ENCODE data around the gene TEKT2. TPM values are rescaled to one million over a fixed set of nuclear protein-coding genes. Genes with fewer than 3 reads are reported as not detected.

TEKT2 gene
- total RNA-seq, 8 experiments from 2014 or later: 0.49 to 23.8 (median 9.1) TPM; not detected in 1

DNA sequence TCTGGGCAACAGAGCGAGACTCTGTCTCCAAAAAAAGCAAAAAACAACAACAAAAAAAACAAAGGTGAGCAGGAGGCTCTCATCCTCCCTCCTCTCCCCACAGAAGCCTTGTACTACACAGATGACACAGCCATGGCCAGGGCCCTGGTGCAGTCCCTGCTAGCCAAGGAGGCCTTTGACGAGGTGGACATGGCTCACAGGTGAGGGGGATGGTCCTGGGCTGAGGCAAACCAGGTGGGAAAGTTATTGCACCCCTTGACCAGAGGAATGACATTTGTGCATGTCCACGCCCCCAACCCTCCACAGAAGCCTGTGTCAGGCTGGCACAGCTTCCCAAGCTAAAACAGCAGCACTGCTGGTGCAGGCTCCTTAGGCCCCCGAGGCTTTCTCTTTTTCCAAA is 7.2 kb downstream of the TEKT2 start:
- in situ Hi-C loops (cut with MboI; ENCODE audit: low pct_unique_long_range_greater_than_20kb in 2 of 9, low sequenced_read_pairs in 9 of 9, unreplicated experiment in 9 of 9): loop anchor here in 1 of 9 experiments (10.0 kb wide), 1 partner anchor 334 kb away; no protein-coding TSS in a partner anchor
- H3K27ac ChIP-seq: no peak overlapping the region
- no peak overlapping the region for H3K4me3 ChIP-seq
- peaks cover 8 to 11% of the 10 kb centered on the region in 2 donors for H3K4me1 ChIP-seq (replicated peaks in 1 of 2)
- 83 to 100% (median 96%) methylated on average over 1 to 2 of the region's 4 CpGs; no CpG with 5 or more reads in 4 of the 10 experiments for WGBS, 10 experiments
- no peak for ATAC-seq (replicated peaks in 6 of 8)

DNA sequence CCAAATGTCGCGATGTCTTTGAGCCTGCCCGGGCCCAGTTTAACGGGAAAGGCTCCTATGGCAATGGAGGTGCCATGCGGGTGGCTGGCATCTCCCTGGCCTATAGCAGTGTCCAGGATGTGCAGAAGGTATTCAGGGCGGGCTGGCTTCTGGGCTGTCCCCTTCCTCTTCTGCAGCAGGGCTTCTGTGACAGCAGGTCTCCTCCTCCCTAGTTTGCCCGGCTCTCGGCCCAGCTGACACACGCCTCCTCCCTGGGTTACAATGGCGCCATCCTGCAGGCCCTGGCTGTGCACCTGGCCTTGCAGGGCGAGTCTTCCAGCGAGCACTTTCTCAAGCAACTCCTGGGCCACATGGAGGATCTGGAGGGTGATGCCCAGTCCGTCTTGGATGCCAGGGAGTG is 7.8 kb downstream of the TEKT2 start:
- in situ Hi-C loops (cut with MboI; ENCODE audit: low pct_unique_long_range_greater_than_20kb in 2 of 9, low sequenced_read_pairs in 9 of 9, unreplicated experiment in 9 of 9): loop anchor here in 1 of 9 experiments (10.0 kb wide), 1 partner anchor 333 kb away; no protein-coding TSS in a partner anchor
- no peak for ATAC-seq (replicated peaks in 6 of 8)
- 89 to 100% (median 91%) methylated on average over 2 to 13 of the region's 13 CpGs; no CpG with 5 or more reads in 6 of the 10 experiments for WGBS, 10 experiments
- H3K4me1 ChIP-seq (replicated peaks in 1 of 2): peaks cover 8 to 11% of the 10 kb centered on the region in 2 donors
- H3K27ac ChIP-seq: no peak overlapping the region
- H3K4me3 ChIP-seq: no peak overlapping the region

DNA sequence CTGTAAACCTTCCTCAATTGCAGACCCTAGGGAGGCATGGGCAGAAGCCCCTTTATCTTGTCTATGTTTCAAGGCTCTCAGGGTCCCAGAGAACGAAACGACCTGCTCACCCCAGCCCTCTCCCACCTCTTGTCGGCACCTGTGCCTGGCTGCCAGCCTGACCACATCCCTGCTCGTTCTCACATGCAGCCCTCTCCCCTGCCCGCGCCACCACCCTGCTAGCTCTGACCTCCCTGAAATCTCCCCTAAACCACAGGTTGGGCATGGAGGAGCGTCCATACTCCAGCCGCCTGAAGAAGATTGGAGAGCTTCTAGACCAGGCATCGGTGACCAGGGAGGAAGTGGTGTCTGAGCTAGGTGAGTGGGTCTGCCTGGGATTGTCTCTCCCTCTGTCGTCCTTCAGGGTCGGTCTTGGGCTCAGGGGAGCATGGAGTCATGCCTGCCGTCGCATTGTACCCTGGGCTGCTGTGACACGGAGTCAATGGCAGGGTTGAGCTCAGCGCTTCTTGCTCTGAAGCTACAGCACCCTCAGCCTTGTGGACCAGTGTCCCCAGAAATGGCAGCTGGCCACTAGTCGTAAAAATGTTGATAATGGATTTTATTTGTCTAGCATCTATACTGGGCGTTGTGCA is 8.4 kb downstream of the TEKT2 start:
- Histone ChIP-seq H3K4me1 (replicated peaks in 1 of 2) (peaks cover 9 to 11% of the 10 kb centered on the region in 2 donors), H3K27ac (no peak overlapping the region), H3K4me3 (no peak overlapping the region)
- WGBS, 10 experiments: 93 to 100% (median 96%) methylated on average over 2 to 10 of the region's 17 CpGs; no CpG with 5 or more reads in 3 of the 10 experiments
- in situ Hi-C loops (cut with MboI; ENCODE audit: low pct_unique_long_range_greater_than_20kb in 2 of 9, low sequenced_read_pairs in 9 of 9, unreplicated experiment in 9 of 9): loop anchor here in 1 of 9 experiments (10.0 kb wide), 1 partner anchor 333 kb away; no protein-coding TSS in a partner anchor
- ATAC-seq (replicated peaks in 6 of 8): no peak

DNA sequence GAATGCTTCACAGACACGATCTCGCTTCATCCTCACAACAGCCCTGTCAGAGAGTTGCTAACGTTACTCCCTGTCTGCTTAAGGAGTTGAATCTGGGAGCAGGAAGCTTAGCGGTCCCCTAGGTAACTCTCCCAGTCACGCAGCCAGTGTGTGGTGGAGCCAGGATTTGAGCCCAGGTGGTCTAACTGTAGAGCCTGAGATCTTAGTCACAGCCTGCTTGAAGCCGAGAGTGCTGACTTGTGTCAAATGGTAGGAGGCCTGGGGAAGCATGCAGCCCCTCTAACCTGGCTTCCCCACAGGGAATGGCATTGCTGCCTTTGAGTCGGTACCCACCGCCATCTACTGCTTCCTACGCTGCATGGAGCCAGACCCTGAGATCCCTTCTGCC is 8.9 kb downstream of the TEKT2 start:
- 92 to 100% (median 100%) methylated on average over 1 to 8 of the region's 9 CpGs; no CpG with 5 or more reads in 3 of the 10 experiments for WGBS, 10 experiments
- in situ Hi-C loops (cut with MboI; ENCODE audit: low pct_unique_long_range_greater_than_20kb in 2 of 9, low sequenced_read_pairs in 9 of 9, unreplicated experiment in 9 of 9): loop anchor here in 1 of 9 experiments (10.0 kb wide), 1 partner anchor 332 kb away; no protein-coding TSS in a partner anchor
- ATAC-seq (replicated peaks in 6 of 8): no peak
- Histone ChIP-seq H3K4me1 (replicated peaks in 1 of 2) (peaks cover 11% of the 10 kb centered on the region in 2 donors), H3K4me3 (no peak overlapping the region), H3K27ac (no peak overlapping the region)

DNA sequence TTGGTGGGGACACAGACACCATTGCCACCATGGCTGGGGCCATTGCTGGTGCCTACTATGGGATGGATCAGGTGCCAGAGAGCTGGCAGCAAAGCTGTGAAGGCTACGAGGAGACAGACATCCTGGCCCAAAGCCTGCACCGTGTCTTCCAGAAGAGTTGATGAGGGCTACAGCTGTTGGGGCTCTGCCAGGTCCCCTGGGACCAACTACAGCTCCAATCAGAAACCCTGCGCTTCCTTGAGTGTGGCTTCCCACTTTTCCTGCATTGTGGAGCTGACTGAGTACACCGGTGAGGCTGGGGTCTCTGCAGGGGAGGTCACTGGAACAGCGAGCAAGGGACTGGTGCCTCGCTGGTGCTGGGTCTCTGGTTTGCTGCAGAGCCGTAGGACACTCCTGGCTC is 9.3 kb downstream of the TEKT2 start:
- in situ Hi-C loops (cut with MboI; ENCODE audit: low pct_unique_long_range_greater_than_20kb in 2 of 9, low sequenced_read_pairs in 9 of 9, unreplicated experiment in 9 of 9): loop anchor here in 1 of 9 experiments (10.0 kb wide), 1 partner anchor 332 kb away; no protein-coding TSS in a partner anchor
- 20 to 100% (median 96%) methylated on average over 1 to 5 of the region's 7 CpGs; no CpG with 5 or more reads in 2 of the 10 experiments for WGBS, 10 experiments
- no peak for ATAC-seq (replicated peaks in 6 of 8)
- Histone ChIP-seq H3K27ac (no peak overlapping the region), H3K4me1 (replicated peaks in 1 of 2) (peaks cover 10% of the 10 kb centered on the region in 2 donors), H3K4me3 (no peak overlapping the region)

DNA sequence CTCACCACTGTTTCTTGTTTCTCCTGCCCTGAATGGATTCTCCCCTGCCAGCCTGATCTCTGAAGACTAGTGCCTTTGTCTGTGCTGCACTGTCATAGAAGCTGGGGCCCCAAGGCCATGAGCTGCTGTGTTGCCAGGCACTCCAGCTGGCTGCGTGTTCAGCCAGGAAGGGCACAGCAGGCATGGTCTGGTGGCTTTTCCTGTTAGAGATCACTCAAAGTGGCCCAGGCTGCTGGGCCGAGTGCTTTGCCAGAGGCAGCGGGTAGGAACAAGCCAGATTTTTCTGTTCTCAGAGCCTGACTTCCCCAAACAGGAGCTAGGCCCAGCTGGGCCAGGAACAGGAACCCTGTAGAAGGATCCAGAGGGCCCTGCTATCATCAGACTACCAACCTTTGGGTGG is 10.0 kb downstream of the TEKT2 start:
- no peak overlapping the region for H3K4me3 ChIP-seq

DNA sequence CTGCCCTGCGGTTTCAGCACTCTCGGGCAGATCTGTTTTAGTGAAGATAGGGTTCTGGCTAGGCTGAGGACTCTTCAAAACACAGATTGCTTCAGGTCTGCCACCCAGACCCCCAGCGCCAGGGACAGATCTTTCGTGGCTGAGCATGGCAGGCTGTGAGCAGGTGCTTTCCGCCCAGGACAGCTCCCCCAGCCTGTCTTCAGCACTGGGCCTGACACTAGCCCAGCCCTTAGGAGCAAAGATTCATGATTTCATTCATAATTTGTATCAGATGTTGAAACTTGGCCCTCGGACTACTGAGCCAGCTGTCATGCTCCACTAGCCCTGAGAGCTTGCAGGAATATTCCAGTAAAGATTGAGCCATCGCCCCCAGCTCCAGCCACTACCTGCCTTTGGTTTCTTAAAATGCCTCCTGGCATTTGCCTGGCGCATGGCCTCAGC is 10.7 kb downstream of the TEKT2 start:
- in situ Hi-C loops (cut with MboI; ENCODE audit: low pct_unique_long_range_greater_than_20kb in 2 of 9, low sequenced_read_pairs in 9 of 9, unreplicated experiment in 9 of 9): loop anchor here in 1 of 9 experiments (10.0 kb wide), 1 partner anchor 330 kb away; no protein-coding TSS in a partner anchor
- 0 to 96% (median 93%) methylated on average over 1 to 8 of the region's 8 CpGs; no CpG with 5 or more reads in 3 of the 10 experiments for WGBS, 10 experiments
- H3K4me1 ChIP-seq (replicated peaks in 1 of 2): peaks cover 7 to 9% of the 10 kb centered on the region in 2 donors
- H3K4me3 ChIP-seq: no peak overlapping the region
- peak in 2 of 8 experiments; percentile 61 to 76 for ATAC-seq (replicated peaks in 6 of 8)
- H3K27ac ChIP-seq: no peak overlapping the region

More for the DNA sequence above, 10.0 kb downstream of the TEKT2 start:
- no peak overlapping the region for H3K27ac ChIP-seq
- ATAC-seq (replicated peaks in 6 of 8): peak in 1 of 8 experiments; percentile 20
- peaks cover 7 to 8% of the 10 kb centered on the region in 2 donors for H3K4me1 ChIP-seq (replicated peaks in 1 of 2)
- in situ Hi-C loops (cut with MboI; ENCODE audit: low pct_unique_long_range_greater_than_20kb in 2 of 9, low sequenced_read_pairs in 9 of 9, unreplicated experiment in 9 of 9): loop anchor here in 1 of 9 experiments (10.0 kb wide), 1 partner anchor 331 kb away; no protein-coding TSS in a partner anchor
- WGBS, 10 experiments: 80 to 100% (median 97%) methylated on average over 1 to 3 of the region's 3 CpGs; no CpG with 5 or more reads in 3 of the 10 experiments

DNA sequence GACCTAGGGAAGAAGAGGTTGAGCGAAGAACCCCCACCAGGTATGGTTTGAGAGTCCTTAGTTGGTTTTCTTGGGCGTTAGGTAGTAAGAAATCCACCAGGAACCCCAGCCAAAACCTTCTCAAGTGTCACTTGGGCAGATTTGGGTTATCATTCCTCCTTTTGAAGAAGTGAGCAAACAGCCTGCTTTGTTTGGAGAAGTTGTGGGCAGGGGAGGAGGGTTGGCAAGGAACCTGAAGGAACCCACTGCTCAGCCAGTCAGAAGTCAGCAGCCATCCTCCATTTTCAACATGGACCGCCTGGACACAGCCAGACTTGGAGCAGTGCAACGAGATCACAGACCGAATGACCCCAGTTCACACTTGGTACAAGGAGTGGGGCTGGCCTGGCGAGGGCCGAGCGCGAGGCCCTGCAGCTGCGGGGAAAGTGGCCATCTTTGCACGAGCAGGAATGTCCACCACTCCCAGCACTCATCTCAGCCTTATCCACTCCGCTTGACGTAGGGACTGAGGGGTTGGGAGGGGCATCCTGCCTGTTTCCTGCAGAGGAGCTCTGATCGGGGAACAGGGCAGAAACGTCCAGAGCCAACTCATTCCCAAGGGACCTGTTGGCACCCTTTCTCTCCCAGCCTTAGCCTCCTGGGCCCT is 12.0 kb downstream of the TEKT2 start:
- Histone ChIP-seq H3K27ac (no peak overlapping the region), H3K4me1 (replicated peaks in 1 of 2) (peaks cover 0 to 5% of the 10 kb centered on the region in 2 donors), H3K4me3 (no peak overlapping the region)
- no peak for ATAC-seq (replicated peaks in 6 of 8)
- 40 to 100% (median 96%) methylated on average over 1 to 7 of the region's 15 CpGs; no CpG with 5 or more reads in 2 of the 10 experiments for WGBS, 10 experiments
- in situ Hi-C loops (cut with MboI; ENCODE audit: low pct_unique_long_range_greater_than_20kb in 2 of 9, low sequenced_read_pairs in 9 of 9, unreplicated experiment in 9 of 9): loop anchor here in 1 of 9 experiments (10.0 kb wide), 1 partner anchor 329 kb away; no protein-coding TSS in a partner anchor

DNA sequence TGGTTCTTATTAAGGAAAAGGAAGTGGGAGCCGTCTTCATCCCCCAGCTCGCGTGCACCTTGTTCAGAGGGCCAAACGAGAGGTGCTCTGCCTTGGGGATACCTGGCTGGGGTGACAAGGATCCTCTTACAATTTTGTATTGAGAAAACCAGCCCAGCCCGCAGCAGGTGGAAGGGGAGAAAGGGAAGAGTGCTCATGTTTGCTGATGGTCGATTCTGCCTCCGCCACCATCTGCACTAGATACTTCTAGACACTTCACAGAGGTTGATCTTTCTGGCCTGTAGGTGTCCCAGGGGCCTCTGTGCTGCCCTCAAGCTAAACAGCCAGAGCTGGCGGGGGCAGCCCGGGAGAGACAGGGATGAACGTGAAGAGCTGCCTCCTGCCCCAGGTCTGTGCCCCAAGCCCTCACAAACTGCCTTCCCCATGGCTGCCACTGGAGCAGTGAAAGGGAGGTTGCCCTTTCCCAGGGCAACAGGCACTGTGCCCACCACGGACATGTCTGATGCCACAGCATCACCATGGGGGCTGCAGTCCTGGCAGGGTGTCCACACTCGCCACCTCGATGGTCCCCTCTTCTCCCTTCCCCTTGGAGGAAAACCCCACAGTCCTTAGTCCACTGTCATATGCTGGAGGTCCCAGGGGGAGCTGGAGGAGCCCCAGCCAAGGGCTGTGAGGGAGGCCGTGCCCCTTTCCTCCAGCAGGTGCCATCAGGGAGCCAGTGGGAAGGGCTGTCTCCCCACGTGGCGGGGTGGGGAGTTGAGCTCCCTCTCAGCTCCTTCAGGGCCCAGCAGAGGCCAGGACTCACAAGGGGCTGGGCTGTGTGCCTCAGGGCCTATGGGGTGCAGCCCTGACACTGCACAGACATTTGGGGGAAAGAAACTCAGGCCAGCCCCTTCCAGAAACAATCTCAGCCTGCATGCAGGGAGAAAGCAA is 12.9 kb downstream of the TEKT2 start:
- in situ Hi-C loops (cut with MboI; ENCODE audit: low pct_unique_long_range_greater_than_20kb in 2 of 9, low sequenced_read_pairs in 9 of 9, unreplicated experiment in 9 of 9): loop anchor here in 1 of 9 experiments (10.0 kb wide), 1 partner anchor 328 kb away; no protein-coding TSS in a partner anchor

DNA sequence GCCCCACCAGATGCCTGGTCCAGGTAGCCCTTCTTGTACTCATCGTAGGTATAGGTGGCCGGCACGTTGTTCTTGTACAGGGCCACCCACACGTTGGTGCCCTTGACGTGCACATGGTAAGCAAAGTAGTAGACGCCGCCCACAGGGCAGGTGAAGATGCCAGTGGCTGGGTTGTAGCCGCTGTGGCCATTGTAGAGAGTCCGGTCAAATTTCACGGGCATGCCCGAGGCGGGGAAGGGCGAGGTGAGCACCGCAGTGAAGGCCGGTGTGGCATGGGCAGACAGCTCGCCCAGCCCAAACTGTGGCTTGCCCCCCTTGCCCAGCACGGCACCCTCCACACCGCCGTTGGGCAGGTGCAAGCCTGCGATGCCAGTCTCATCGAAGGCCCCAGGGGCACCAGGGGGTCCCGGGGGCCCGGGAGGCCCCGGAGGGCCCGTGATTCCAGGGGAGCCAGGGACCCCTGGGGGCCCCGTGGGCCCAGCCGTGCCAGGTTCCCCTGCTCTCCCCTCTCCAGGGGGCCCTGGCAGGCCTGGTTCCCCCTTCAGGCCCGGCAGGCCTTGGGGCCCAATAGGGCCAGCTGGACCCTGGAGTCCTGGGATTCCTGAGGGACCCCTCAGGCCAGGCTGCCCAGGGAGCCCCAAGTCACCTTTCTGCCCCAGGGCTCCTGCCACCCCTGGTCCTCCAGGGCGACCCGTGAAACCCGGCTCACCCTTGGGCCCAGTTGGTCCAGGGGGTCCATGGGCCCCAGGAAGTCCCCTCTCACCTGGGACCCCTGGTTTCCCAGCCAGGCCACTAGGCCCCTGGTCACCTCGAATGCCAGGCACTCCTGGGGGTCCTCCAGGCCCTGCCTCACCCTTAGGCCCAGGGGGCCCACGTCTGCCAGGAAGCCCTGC is 14.0 kb downstream of the TEKT2 start:
- WGBS, 10 experiments: 70 to 100% (median 85%) methylated on average over 1 to 11 of the region's 33 CpGs; no CpG with 5 or more reads in 5 of the 10 experiments
- in situ Hi-C loops (cut with MboI; ENCODE audit: low pct_unique_long_range_greater_than_20kb in 2 of 9, low sequenced_read_pairs in 9 of 9, unreplicated experiment in 9 of 9): loop anchor here in 1 of 9 experiments (10.0 kb wide), 1 partner anchor 327 kb away; no protein-coding TSS in a partner anchor
- Histone ChIP-seq H3K4me1 (replicated peaks in 1 of 2) (peaks cover 0 to 5% of the 10 kb centered on the region in 2 donors), H3K4me3 (no peak overlapping the region), H3K27ac (no peak overlapping the region)
- peak in 3 of 8 experiments; percentile 3 to 4 (median 3) for ATAC-seq (replicated peaks in 6 of 8)

More for the DNA sequence above, 12.9 kb downstream of the TEKT2 start:
- peak; percentile 5 to 76 (median 46) for ATAC-seq (replicated peaks in 6 of 8)
- Histone ChIP-seq H3K4me1 (replicated peaks in 1 of 2) (peaks cover 0 to 5% of the 10 kb centered on the region in 2 donors), H3K4me3 (no peak overlapping the region), H3K27ac (no peak overlapping the region)
- 69 to 100% (median 80%) methylated on average over 1 to 11 of the region's 16 CpGs; no CpG with 5 or more reads in 5 of the 10 experiments for WGBS, 10 experiments

DNA sequence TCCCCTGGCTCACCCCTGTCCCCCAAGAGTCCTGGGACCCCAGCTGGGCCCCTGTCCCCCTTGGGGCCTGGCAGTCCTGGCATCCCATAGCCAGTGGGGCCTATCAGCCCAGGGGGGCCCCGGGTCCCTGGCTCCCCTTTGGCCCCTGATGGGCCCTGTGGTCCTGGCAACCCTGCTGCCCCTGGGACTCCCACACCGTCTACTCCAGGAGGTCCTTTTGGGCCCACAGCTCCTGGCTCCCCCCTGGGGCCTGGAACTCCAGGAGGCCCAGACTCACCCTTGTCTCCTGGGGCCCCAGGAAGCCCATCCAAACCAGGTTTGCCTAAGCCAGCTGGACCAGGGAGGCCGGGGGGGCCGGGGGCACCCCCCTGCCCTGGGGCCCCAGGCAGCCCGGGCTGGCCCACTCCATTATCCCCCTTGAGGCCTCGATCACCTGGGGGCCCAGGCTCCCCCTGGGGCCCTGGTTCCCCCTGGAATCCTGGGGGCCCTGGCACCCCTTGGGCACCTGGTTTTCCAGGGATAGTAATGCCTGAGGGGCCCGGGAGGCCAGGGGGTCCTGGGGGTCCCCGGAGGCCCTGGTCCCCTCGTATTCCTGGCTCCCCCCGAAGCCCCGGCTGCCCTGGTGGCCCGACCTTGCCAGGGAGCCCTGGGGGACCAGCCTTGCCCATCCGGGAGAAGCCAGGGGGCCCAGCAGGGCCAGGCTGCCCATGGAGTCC is 14.9 kb downstream of the TEKT2 start:
- no CpG with 5 or more reads among the region's 13 CpGs for WGBS, 10 experiments
- no peak overlapping the region for H3K27ac ChIP-seq
- peaks cover 0 to 5% of the 10 kb centered on the region in 2 donors for H3K4me1 ChIP-seq (replicated peaks in 1 of 2)
- in situ Hi-C loops (cut with MboI; ENCODE audit: low pct_unique_long_range_greater_than_20kb in 2 of 9, low sequenced_read_pairs in 9 of 9, unreplicated experiment in 9 of 9): loop anchor here in 1 of 9 experiments (10.0 kb wide), 1 partner anchor 326 kb away; no protein-coding TSS in a partner anchor
- no peak overlapping the region for H3K4me3 ChIP-seq
- peak in 3 of 8 experiments; percentile 2 to 11 (median 7) for ATAC-seq (replicated peaks in 6 of 8)

Measured in motor neuron (in vitro differentiated cells).